Astrocyte (in vitro differentiated cells and primary cell): ENCODE data around the gene SUSD5. TPM values are rescaled to one million over a fixed set of nuclear protein-coding genes. Genes with fewer than 3 reads are reported as not detected.

ENCODE experiments used
- DNase-seq: peaks from one replicate; pipeline ENCODE4 v3.0.0-alpha.2; 2010; ENCODE audit warnings: low read depth
- FAIRE-seq: peaks from 2 replicates; lab custom pipeline; 2011; peaks lifted over from hg19 to GRCh38; lab: Jason Lieb, UNC
- H2AFZ ChIP-seq: 2 replicates; pipeline ENCODE4 v1.6.0; 2012; ENCODE audit warnings: low read depth, low read length, inconsistent platforms
- H3K27ac ChIP-seq: 2 replicates; pipeline ENCODE4 v1.5.1; 2011; ENCODE audit warnings: low read depth, low read length, inconsistent platforms
- H3K27me3 ChIP-seq: 2 replicates; pipeline ENCODE4 v1.6.0; 2011; ENCODE audit warnings: low read length, inconsistent platforms; ENCODE audit not compliant: insufficient read depth
- H3K36me3 ChIP-seq: 2 replicates; pipeline ENCODE4 v1.5.1; 2011; ENCODE audit warnings: low read length, inconsistent platforms; ENCODE audit not compliant: insufficient read depth
- H3K4me1 ChIP-seq: 2 replicates; pipeline ENCODE4 v1.5.1; 2011; ENCODE audit warnings: low read length, inconsistent platforms; ENCODE audit not compliant: insufficient read depth
- H3K4me2 ChIP-seq: 2 replicates; pipeline ENCODE4 v1.6.0; 2012; ENCODE audit warnings: low read length, inconsistent platforms
- H3K4me3 ChIP-seq: 2 replicates; pipeline ENCODE4 v1.5.1; 2011; ENCODE audit warnings: low read depth, mild to moderate bottlenecking, low read length, inconsistent platforms; ENCODE audit not compliant: insufficient read depth
- H3K79me2 ChIP-seq: 2 replicates; pipeline ENCODE4 v1.6.0; 2012; ENCODE audit warnings: mild to moderate bottlenecking, low read length, inconsistent platforms; ENCODE audit not compliant: insufficient read depth
- H3K9ac ChIP-seq: 2 replicates; pipeline ENCODE4 v1.6.0; 2012; ENCODE audit warnings: mild to moderate bottlenecking, low read length, inconsistent platforms
- H3K9me3 ChIP-seq: 2 replicates; pipeline ENCODE4 v1.5.1; 2012; ENCODE audit warnings: low read depth, mild to moderate bottlenecking, low read length, inconsistent platforms; ENCODE audit not compliant: insufficient read depth
- H4K20me1 ChIP-seq: 2 replicates; pipeline ENCODE4 v1.6.0; 2012; ENCODE audit warnings: low read length, inconsistent platforms; ENCODE audit not compliant: insufficient read depth
- H3K27ac Mint-ChIP-seq: one replicate; pipeline ENCODE4 v1.8.0; 2021; ENCODE audit warnings: mild to moderate bottlenecking, mixed read lengths; ENCODE audit not compliant: unreplicated experiment
- H3K27me3 Mint-ChIP-seq: one replicate; pipeline ENCODE4 v1.8.0; 2021; ENCODE audit warnings: low read depth, mixed read lengths; ENCODE audit not compliant: unreplicated experiment
- H3K36me3 Mint-ChIP-seq: one replicate; pipeline ENCODE4 v1.8.0; 2021; ENCODE audit warnings: low read depth, mixed read lengths; ENCODE audit not compliant: unreplicated experiment
- H3K4me1 Mint-ChIP-seq: one replicate; pipeline ENCODE4 v1.8.0; 2021; ENCODE audit warnings: low read depth, mixed read lengths; ENCODE audit not compliant: unreplicated experiment
- H3K4me3 Mint-ChIP-seq: one replicate; pipeline ENCODE4 v1.8.0; 2021; ENCODE audit warnings: mild to moderate bottlenecking, moderate library complexity, mixed read lengths; ENCODE audit not compliant: unreplicated experiment
- H3K9me3 Mint-ChIP-seq: one replicate; pipeline ENCODE4 v1.8.0; 2021; ENCODE audit warnings: mild to moderate bottlenecking, mixed read lengths; ENCODE audit not compliant: unreplicated experiment
- EZH2 ChIP-seq: IDR thresholded peaks from 2 replicates; pipeline ENCODE4 v1.6.1; 2012; ENCODE audit warnings: mild to moderate bottlenecking, low read length, inconsistent platforms; ENCODE audit not compliant: insufficient read depth
- total RNA-seq: library from RNA; stranded (reverse); gene quantifications from 2 replicates; pipeline ENCODE4 v1.2.1, GENCODE V29; 2021
- TF ChIP-seq, protein P1 (sequence below): IDR thresholded peaks from 2 replicates; pipeline ENCODE4 v1.5.1; 2011; ENCODE audit warnings: low read depth, mild to moderate bottlenecking, inconsistent platforms, low read length, moderate library complexity; ENCODE audit not compliant: insufficient read depth

The SUSD5 gene
- total RNA-seq, 1 donor from 2014 or later, result 2.8 TPM

GRCh38 chr3:33170531-33170930, 48.1 kb downstream of the SUSD5 start:
- no peak overlapping the region for H3K4me3 Mint-ChIP-seq
- Histone ChIP-seq H4K20me1 (no peaks in the 10 kb centered on the region), H3K27me3 (no peaks in the 10 kb centered on the region), H2AFZ (no peak overlapping the region), H3K4me2 (no peak overlapping the region), H3K4me1 (peaks cover 4% of the 10 kb centered on the region), H3K9ac (no peak overlapping the region), H3K36me3 (no peaks in the 10 kb centered on the region), H3K9me3 (no peaks in the 10 kb centered on the region), H3K27ac (no peak overlapping the region), H3K79me2 (no peaks in the 10 kb centered on the region), H3K4me3 (no peak overlapping the region)
- H3K9me3 Mint-ChIP-seq, result no peaks in the 10 kb centered on the region
- H3K27me3 Mint-ChIP-seq, result peaks cover 4% of the 10 kb centered on the region
- FAIRE-seq, result no peak
- no peak for DNase-seq
- peaks cover 2% of the 10 kb centered on the region for H3K36me3 Mint-ChIP-seq
- H3K4me1 Mint-ChIP-seq, result peaks cover 8% of the 10 kb centered on the region
- TF ChIP-seq EZH2, result no peak
- TF ChIP-seq, protein P1, sequence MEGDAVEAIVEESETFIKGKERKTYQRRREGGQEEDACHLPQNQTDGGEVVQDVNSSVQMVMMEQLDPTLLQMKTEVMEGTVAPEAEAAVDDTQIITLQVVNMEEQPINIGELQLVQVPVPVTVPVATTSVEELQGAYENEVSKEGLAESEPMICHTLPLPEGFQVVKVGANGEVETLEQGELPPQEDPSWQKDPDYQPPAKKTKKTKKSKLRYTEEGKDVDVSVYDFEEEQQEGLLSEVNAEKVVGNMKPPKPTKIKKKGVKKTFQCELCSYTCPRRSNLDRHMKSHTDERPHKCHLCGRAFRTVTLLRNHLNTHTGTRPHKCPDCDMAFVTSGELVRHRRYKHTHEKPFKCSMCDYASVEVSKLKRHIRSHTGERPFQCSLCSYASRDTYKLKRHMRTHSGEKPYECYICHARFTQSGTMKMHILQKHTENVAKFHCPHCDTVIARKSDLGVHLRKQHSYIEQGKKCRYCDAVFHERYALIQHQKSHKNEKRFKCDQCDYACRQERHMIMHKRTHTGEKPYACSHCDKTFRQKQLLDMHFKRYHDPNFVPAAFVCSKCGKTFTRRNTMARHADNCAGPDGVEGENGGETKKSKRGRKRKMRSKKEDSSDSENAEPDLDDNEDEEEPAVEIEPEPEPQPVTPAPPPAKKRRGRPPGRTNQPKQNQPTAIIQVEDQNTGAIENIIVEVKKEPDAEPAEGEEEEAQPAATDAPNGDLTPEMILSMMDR, result no peak
- H3K27ac Mint-ChIP-seq, result no peak overlapping the region

DNA sequence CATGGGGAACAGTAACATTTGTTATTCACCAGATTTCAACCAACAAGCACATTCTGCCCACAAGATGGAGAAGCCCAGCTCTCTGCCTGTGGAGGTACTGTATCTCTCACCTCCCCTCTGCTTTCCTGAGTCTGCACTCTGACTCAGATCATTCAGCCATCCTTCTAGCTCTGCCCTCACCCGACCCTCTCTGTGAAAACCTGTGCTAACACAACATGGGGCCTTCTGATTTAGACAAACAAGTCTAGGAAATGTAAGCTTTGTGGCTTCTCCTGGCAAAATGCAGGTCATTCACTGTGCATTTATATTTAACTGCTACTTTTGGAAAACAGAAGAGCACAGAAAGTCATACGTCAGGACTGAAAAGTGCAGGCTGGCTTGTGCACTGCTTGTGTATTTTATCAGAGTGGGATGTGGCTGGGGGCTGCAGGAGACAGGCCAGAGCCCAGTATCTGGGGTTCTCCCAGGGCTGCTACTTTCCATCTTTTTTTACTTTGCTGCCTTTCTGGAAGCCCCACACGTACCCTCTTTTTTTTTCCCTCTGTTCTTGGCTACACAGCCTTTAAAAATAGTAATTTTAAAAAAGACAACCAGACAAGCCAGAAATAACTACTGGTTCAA, 50.8 kb downstream of the SUSD5 start:
- TF ChIP-seq, protein P1, result no peak
- no peak for TF ChIP-seq EZH2
- FAIRE-seq (no peak), DNase-seq (peak; percentile 17)
- H3K4me3 Mint-ChIP-seq, result no peak overlapping the region
- peaks cover 4% of the 10 kb centered on the region for H3K4me1 ChIP-seq
- H3K27ac Mint-ChIP-seq, result no peak overlapping the region
- H3K27me3 ChIP-seq, result no peaks in the 10 kb centered on the region
- H3K79me2 ChIP-seq, result no peaks in the 10 kb centered on the region
- no peak overlapping the region for H3K4me3 ChIP-seq
- no peaks in the 10 kb centered on the region for H3K36me3 ChIP-seq
- H3K9ac ChIP-seq, result no peak overlapping the region
- no peaks in the 10 kb centered on the region for H3K36me3 Mint-ChIP-seq
- no peaks in the 10 kb centered on the region for H3K27me3 Mint-ChIP-seq
- H2AFZ ChIP-seq, result peak overlapping the region; percentile 22
- H4K20me1 ChIP-seq, result no peaks in the 10 kb centered on the region
- no peaks in the 10 kb centered on the region for H3K9me3 Mint-ChIP-seq
- H3K4me1 Mint-ChIP-seq, result peaks cover 8% of the 10 kb centered on the region
- no peaks in the 10 kb centered on the region for H3K9me3 ChIP-seq
- H3K4me2 ChIP-seq, result no peak overlapping the region
- no peak overlapping the region for H3K27ac ChIP-seq

DNA sequence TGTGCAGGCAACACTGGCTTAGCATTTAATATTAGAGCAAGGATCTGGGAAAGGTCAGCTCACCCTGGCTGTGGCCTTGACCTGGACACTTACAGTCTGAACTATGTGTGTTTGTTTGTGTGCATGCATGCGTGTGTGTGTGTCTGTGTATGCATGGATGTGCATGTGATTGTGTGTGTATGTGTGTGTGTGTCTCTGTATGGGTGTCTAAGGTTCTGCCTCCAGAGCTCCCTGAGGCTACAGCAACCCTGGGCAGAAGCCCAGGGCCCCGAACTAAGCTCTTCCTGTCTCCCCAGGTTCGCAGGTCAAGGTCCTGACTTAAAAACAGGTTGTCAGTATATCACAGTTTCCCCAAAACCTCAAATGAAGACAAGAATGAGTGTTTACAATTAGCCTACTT, 51.3 kb downstream of the SUSD5 start:
- peaks cover 4% of the 10 kb centered on the region for H3K4me1 ChIP-seq
- H3K4me3 ChIP-seq, result no peak overlapping the region
- no peak overlapping the region for H2AFZ ChIP-seq
- no peak for TF ChIP-seq EZH2
- TF ChIP-seq, protein P1, result no peak
- H3K27ac ChIP-seq, result no peak overlapping the region
- H3K36me3 Mint-ChIP-seq, result no peaks in the 10 kb centered on the region
- no peak for FAIRE-seq
- no peak for DNase-seq
- no peak overlapping the region for H3K27ac Mint-ChIP-seq
- H3K9ac ChIP-seq, result no peak overlapping the region
- H3K79me2 ChIP-seq, result no peaks in the 10 kb centered on the region
- no peaks in the 10 kb centered on the region for H3K27me3 Mint-ChIP-seq
- no peaks in the 10 kb centered on the region for H3K9me3 Mint-ChIP-seq
- H3K9me3 ChIP-seq, result no peaks in the 10 kb centered on the region
- no peak overlapping the region for H3K4me3 Mint-ChIP-seq
- H3K4me1 Mint-ChIP-seq, result peaks cover 8% of the 10 kb centered on the region
- no peaks in the 10 kb centered on the region for H3K36me3 ChIP-seq
- H4K20me1 ChIP-seq, result no peaks in the 10 kb centered on the region
- no peaks in the 10 kb centered on the region for H3K27me3 ChIP-seq
- no peak overlapping the region for H3K4me2 ChIP-seq
